ENCODE results near the gene GLYR1. TPM values are rescaled to one million over a fixed set of nuclear protein-coding genes. Genes with fewer than 3 reads are reported as not detected.
A peak's percentile ranks its signal among the peaks of the same experiment; 100 is the strongest.

Gene GLYR1
- total and polyA plus RNA-seq, 2 of the 4 experiments (the other 2 are of a cell fraction) = 26.0 to 54.2 TPM

- Histone ChIP-seq H2AK9ac (replicated peaks; ENCODE audit: low read depth, low read length, poor library complexity) (peak overlapping the region; percentile 83), H3K23ac (ENCODE audit: low read depth, low read length) (peak overlapping the region; percentile 82; the same call in 1 of the 2 replicates), H2AK5ac (ENCODE audit: low read depth, low read length) (peak overlapping the region; percentile 44), H4K5ac (ENCODE audit: low read depth, low read length) (peak overlapping the region; percentile 90), H2BK15ac (ENCODE audit: low read depth, low read length) (peak overlapping the region; percentile 55; the same call in 1 of the 3 replicates), H2BK5ac (ENCODE audit: low read depth, low read length, poor library complexity, severe bottlenecking) (peak overlapping the region; percentile 74), H3K4me1 (ENCODE audit: control insufficient read depth, insufficient read depth, low read length) (peaks cover 7% of the 10 kb centered on the region), H2BK120ac (ENCODE audit: low read depth, low read length) (0 out of 2 replicates have a peak overlapping the region, but pooled peaks have one; percentile 44), H3K4me2 (ENCODE audit: low read depth, low read length) (peak overlapping the region; percentile 91), H3K36me3 (ENCODE audit: control insufficient read depth, insufficient read depth, low read length) (peaks cover 10% of the 10 kb centered on the region; the same call in 1 of the 2 replicates), H3K27ac (ENCODE audit: insufficient read depth, low read length) (peak overlapping the region; percentile 78), H3K9ac (ENCODE audit: low read depth, low read length) (peak overlapping the region; percentile 81), H3K4me3 (ENCODE audit: insufficient read depth, low read depth, low read length) (peak overlapping the region; percentile 60), H2BK20ac (ENCODE audit: low read depth, low read length) (no peak overlapping the region), H3K18ac (ENCODE audit: low read depth, low read length) (peak overlapping the region; percentile 69), H3K79me1 (ENCODE audit: low read depth in 1 of 2, low read length in 2 of 2) (peaks cover 18 to 29% of the 10 kb centered on the region in 2 experiments; a peak in 3 of 4 replicates), H3K14ac (replicated peaks; ENCODE audit: low read depth, low read length) (peak overlapping the region; percentile 98), H3K56ac (ENCODE audit: extremely low read depth, insufficient read depth, low read length) (peak overlapping the region; percentile 82), H3K9me1 (ENCODE audit: insufficient read depth, low read length) (peaks cover 6% of the 10 kb centered on the region), H4K91ac (ENCODE audit: insufficient read depth, low read depth, low read length) (peak overlapping the region; percentile 80), H2AFZ (replicated peaks; ENCODE audit: low read length, poor library complexity) (peak overlapping the region; percentile 94), H4K20me1 (ENCODE audit: insufficient read depth, low read length) (no peaks in the 10 kb centered on the region), H3K4ac (ENCODE audit: low read depth, low read length) (peak overlapping the region; percentile 92), H3K9me3 (ENCODE audit: control insufficient read depth, insufficient read depth, low read length) (no peaks in the 10 kb centered on the region), H4K8ac (ENCODE audit: low read depth in 2 of 2, low read length in 2 of 2) (peak overlapping the region; percentile 98 to 99), H3K27me3 (ENCODE audit: control insufficient read depth, insufficient read depth, low read length) (no peaks in the 10 kb centered on the region)
- ChIA-PET POLR2A (ENCODE audit: unreplicated experiment) (interaction anchor here (0.5 kb wide), 1 partner anchor 153 kb away, joined by 3 read pairs; no protein-coding TSS in a partner anchor), CTCF (interaction anchor here (0.6 kb wide), 1 partner anchor 65 kb away, joined by 4 read pairs; no protein-coding TSS in a partner anchor)
- WGBS, 2 experiments (ENCODE audit: extremely low coverage in 2 of 2, insufficient read length in 1 of 2) = 5% methylated on average over 31 of the region's 48 CpGs; no CpG with 5 or more reads in 1 of the 2 experiments
- DNase-seq (peak; percentile 92), ATAC-seq (ENCODE audit: low read depth) (peak; percentile 94)
- in situ Hi-C loops (cut with MboI; ENCODE audit: low sequenced_read_pairs) (loop anchor here (10.0 kb wide), 1 partner anchor 186 kb away; the partner anchor contains the start of gene SEC14L5), dilution Hi-C loops (cut with HindIII; ENCODE audit: low sequenced_read_pairs, unreplicated experiment) (no loop called here), intact Hi-C loops (cut with micrococcal nuclease) (loop anchor here (2.0 to 5.0 kb wide), 3 partner anchors 34 to 188 kb away; partner anchors contain the start of gene ROGDI)
- BruUV-seq (replicated peaks) = no TSS peak
- no peak for TF ChIP-seq FOS (IDR thresholded peaks at IDR 0.05; ENCODE audit: low read depth, low read length)
- no peak for TF ChIP-seq BHLHE40 (IDR thresholded peaks at IDR 0.05; ENCODE audit: low read depth, low read length)
- TF ChIP-seq, protein P1, sequence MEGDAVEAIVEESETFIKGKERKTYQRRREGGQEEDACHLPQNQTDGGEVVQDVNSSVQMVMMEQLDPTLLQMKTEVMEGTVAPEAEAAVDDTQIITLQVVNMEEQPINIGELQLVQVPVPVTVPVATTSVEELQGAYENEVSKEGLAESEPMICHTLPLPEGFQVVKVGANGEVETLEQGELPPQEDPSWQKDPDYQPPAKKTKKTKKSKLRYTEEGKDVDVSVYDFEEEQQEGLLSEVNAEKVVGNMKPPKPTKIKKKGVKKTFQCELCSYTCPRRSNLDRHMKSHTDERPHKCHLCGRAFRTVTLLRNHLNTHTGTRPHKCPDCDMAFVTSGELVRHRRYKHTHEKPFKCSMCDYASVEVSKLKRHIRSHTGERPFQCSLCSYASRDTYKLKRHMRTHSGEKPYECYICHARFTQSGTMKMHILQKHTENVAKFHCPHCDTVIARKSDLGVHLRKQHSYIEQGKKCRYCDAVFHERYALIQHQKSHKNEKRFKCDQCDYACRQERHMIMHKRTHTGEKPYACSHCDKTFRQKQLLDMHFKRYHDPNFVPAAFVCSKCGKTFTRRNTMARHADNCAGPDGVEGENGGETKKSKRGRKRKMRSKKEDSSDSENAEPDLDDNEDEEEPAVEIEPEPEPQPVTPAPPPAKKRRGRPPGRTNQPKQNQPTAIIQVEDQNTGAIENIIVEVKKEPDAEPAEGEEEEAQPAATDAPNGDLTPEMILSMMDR (conservative IDR thresholded peaks at IDR 0.05; ENCODE audit: low read depth, low read length) = no peak
- TF ChIP-seq, protein P2, sequence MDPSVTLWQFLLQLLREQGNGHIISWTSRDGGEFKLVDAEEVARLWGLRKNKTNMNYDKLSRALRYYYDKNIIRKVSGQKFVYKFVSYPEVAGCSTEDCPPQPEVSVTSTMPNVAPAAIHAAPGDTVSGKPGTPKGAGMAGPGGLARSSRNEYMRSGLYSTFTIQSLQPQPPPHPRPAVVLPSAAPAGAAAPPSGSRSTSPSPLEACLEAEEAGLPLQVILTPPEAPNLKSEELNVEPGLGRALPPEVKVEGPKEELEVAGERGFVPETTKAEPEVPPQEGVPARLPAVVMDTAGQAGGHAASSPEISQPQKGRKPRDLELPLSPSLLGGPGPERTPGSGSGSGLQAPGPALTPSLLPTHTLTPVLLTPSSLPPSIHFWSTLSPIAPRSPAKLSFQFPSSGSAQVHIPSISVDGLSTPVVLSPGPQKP (IDR thresholded peaks at IDR 0.05; ENCODE audit: borderline replicate concordance, low read depth, low read length) = no peak
- TF ChIP-seq USF2 (IDR thresholded peaks at IDR 0.05; ENCODE audit: low read depth, low read length) = 0 out of 2 replicates have a peak, but pooled peaks have one; percentile 6
- no peak for TF ChIP-seq RAD21 (IDR thresholded peaks at IDR 0.05; ENCODE audit: low read length)
- no peak for TF ChIP-seq CEBPB (IDR thresholded peaks at IDR 0.05; ENCODE audit: low read depth, low read length)
- no peak for TF ChIP-seq CHD1 (IDR thresholded peaks at IDR 0.05; ENCODE audit: low read depth, low read length)
- no peak for TF ChIP-seq POLR2A (IDR thresholded peaks at IDR 0.05; ENCODE audit: low read depth, low read length)
- no peak for TF ChIP-seq MXI1 (IDR thresholded peaks at IDR 0.05; ENCODE audit: borderline replicate concordance, low read depth, low read length)
- no peak for TF ChIP-seq NFE2L2 (IDR thresholded peaks at IDR 0.05; ENCODE audit: low read depth, low read length)
- TF ChIP-seq MAFK (IDR thresholded peaks at IDR 0.05; ENCODE audit: low read depth, low read length) = no peak
- peak; percentile 66; the same call in 1 of the 2 replicates for TF ChIP-seq MAZ (IDR thresholded peaks at IDR 0.05; ENCODE audit: borderline replicate concordance, low read depth, low read length)
These were observed 78.4 kb downstream of the GLYR1 start for GRCh38 chr16:4768549-4769305.
